NCI-H345 treated with DMSO at 0.1 percent for 48 hours (cell line): ENCODE results near the gene SMYD1.

Experiments used
- DNase-seq: peaks from one replicate; lab custom pipeline; 2025; ENCODE audit not compliant: unreplicated experiment; lab: John Stamatoyannopoulos, UW

Gene SMYD1

DNA sequence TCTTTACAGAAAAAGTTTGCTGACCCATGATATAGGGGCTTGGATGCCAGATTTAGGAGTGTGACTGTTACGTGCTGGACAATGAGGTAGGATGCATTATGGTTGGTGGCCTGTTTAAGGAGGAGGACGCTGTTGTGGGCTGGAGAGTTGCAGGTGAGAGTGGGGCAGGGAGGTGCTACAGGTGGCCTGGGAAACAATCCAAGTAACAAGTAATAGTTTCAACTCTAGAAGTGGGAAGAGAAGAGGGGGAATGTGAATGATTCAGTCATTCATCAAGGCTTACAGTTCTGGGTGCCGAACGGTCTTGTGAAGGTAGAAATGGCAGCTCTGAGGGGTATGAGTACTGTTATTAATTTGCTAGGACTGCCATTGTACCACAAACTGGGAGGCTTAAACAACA lies 54.1 kb downstream of the SMYD1 start:
- no peak for DNase-seq

DNA sequence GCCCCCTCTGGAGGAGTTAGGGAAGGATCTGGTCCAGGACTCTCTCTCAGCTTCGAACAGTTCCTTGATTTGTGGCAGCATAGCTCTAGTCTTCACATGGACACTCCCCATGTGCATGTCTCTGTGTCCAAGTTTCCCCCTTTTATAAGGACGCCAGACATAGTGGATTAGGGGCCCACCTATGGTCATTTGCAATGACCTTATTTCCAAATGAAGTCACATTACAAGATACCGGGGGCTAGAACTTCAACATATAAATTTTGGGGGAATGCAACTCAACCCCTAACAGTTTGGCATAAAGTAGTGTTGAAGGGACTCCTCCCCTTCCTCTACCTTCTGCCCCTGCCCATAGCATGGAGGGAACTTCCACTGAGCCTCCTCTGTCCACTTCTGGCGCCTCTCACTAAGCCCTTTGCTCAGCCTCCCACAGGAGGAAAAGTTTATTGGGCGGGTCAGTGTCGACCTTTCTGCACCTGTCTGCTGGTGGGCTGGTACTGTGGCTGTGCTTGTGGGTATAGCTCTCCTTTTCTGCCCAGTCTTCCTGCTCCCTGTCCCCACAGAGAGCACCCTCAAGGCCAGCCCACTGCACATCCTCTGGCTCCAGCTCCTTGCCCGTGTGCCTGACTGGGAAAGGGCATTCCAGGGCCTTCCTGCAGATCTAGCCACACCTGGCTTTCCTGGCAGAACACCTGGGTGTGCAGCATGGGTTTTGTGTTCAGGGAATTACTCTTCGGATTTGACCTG lies 54.7 kb downstream of the SMYD1 start:
- no peak for DNase-seq

DNA sequence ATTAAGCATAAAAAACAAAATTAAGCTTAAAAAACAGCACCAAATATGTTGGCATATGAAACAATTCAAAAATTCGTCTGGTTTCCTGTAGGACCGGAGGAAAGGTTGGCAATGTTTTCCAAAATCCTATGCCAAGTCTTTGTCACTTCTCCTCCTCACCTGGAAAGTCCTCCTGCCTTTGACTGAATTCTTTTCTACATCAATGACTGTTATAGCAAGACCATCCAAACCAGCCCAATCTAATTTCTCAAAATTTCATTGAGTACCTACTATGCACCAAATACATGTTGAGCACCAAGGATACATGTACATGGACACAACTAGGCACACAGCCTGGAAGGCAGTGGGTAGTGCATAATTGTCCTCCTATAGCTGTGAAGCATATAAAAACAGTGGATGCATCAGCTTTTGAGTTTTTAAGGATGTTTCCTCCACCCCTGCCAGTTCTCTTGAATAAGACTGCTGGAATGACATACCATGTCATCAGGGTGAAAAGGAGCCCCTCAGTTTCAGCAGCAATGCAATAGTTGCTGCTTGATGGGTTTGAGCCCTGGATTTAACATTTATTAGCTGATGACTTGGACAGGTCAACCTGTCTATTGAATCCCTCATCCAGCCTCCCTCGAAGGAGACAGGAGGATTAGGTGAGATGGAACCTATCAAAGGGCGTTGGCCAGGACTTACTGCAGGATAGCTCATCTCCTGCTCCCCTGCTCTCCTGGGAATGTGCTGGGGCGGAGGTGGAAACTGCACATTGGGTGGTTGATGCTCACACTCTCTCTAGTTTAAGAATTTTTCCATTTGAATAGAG lies 55.7 kb downstream of the SMYD1 start:
- no peak for DNase-seq

DNA sequence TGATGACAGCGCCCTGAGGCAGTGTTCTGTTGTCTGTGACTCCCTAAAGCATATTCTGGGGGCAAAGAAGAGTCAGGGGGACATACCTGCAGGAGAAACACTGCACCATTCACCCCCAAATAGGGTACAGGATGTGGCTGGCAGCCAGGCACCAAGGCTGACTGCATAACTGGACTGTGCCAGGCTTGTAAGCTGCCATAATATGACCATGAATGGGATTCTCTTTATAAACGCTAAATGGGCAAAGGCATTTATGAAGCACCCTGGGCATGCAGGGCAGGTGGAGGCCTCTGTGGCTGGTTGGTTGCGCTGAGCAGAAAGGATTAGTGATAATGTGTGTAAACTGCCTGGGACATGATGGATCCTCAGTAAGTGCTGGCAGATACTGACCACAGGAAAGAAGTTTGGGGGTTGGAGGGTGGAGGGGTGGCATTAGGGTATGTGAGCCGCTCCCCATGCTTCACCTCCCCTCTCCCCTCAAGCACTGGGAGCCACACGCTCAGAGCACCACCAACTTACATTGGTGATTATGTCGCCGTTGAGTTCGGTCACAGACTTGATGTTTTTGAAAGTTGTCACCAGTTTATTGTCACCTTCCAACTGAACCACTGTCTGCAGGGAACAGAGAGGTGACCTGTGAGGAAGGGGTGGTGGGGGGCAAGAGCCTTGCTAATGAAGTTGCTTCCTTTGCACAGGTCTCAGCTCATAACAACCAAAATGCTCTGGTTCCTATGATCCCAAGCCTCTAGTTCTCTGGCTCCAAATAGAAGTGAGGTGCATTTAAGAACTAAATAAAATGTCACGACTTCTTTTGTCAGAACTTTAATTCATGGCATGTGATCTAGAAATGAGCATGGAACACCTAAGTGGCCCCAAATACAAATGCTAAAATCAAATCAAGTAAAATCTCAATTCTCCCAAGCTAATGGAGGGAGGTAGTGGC lies 56.6 kb downstream of the SMYD1 start:
- no peak for DNase-seq

DNA sequence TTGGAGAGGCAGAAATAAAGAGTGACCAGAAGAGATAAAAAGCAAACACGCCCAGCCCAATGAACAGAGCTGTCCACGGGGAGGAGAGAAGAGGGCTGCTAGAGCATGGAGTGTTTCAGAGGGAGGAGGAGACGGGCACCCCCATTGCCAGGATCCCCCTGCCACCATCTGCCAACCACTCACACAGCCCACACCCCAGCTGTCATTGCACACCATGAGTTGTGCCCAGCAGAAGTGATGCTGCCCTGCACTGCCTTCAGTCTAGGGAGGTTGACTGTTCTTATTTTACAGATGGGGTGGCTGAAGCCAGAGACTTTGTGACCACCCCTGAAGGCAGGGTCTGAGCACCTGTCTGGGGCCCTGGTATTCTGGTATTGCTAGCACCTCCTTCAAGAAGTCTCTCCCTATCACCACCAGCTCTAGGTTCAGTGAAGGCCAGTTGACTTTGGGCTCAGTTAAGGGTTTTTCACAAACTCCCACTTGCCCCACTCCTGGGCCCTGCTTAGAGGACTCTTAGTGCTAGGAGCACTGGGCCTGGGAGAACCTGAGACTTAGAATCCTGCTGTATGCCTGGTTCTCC lies 57.8 kb downstream of the SMYD1 start:
- no peak for DNase-seq

DNA sequence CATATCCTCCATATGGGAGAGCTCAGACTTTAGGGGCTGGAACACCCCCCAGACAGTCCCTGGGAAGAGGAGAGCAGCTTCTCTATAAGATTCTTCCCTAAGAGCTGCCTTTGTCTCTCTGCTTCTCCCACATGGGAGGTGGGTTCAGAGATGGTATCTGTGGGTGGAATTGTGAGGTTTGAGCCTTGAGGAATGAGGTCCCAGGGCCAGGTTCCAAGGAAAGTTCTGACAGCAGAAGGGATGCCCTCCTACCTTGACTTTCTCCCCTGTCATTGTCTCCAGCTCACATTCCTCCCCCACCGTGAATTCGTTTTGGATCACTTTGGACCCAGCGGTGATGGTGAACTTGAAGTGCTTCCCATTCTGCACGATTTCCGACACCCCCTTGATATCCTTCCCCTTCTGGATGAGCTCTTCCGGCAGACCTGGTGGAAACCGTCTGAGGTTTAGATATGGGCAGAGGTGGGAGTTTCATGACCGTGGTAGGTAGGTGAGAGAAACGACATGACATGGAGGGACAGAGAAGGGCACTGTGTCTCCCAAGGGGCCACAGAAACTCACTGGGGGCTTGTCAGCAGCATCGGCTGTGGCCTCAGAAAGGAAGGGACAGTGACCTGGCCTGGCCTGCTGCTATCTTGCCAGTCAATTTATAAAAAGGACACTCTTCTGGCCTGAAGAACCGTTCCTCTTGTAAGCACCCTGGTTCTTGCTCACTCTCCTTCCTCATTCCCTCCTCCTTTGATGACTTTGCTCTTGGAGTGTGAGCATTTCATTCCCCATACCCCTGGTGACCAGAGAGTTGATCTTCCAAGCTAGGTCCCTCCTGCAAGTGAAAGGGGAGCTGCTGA lies 58.5 kb downstream of the SMYD1 start:
- no peak for DNase-seq

DNA sequence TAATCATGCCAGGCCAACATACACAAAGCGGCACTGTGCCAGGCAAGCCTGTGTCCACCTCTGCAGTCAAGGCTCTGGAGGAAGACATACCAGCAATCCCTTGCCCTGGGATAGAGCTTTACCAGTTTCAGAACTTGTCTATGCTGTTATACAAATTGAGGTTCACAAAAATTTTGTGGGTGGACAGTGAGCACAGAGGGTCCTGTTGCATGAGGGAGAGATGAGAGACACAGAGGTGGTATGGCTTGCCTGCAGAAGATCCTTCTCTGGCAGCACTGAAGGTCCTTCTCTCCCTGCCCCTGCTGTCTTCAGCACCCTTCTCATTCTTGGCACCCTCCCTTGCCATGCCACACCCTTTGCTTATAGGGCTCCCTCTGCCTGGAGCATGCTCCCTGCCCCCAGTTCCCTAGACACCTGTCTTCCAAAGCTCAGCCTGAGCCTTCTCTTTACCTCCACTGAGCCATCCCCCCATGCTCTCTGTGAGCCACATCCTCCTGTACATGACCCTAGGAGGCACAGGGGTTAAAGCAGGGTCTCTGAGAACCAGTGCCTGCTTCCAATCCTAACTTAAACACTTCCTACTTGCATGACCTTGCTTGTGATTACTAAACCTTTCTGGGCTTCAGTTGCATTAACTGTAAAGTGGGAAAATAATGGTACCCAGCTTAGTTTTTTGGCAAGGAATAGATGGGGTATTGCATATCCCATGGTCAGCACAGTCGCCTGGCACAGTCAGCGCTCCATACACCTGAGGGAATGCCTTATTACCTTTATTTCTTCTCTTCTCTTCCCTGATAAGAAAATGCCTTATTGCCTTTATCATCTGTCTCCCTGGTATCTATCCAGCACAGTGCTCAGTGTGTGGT lies 59.4 kb downstream of the SMYD1 start:
- no peak for DNase-seq

DNA sequence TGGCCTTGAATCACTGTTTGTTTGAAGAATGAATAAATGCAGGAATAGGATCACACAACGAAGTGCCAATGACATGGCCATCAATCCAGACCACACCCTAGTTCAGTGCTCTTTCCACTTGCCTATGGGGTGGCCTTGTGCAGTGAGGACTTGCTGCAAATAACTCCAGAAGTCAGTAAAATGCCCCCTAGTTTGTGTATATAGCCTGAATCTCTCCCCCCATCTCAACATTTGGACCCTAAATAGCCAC lies 59.9 kb downstream of the SMYD1 start:
- DNase-seq, result no peak

DNA sequence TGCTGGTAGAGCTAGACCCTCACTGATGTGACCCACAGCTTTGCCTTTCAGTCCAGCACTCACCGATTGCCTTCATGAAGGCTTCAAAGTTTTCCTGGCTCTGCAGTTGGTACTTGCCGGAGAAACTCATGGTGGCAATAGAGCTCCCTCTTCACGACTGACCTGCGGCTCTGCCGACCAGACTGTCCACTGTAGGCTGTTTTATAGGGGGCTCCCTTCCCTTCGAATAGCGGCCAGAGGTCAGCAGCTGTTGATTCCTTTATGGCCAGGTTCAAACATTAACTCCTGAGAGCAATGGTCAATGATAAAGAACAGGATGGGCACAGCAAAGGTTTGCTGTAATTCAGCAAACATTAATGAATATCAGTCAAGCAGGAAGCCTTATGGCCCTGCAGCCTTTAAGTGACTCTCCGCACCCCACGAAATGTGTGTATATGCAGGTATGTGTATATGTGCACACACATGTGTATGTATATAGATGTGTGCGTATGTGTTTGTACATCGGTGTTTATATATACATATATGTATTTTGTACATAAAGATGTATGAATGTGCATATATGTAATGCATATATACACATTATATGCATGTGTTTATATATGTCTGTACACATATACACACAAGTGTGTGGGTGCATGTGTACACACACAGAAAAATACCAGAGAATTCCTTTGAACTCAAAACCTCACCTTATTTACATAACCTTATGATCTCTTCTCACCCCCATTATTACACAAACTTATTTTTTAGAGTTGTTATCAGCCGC lies 60.4 kb downstream of the SMYD1 start, which contains the start of gene FABP1:
Gene FABP1, minus strand, starts transcription at position 175 of the 766 bp plus-strand sequence. Its CDS starts 45 bp downstream, at position 130.
- DNase-seq, result no peak

DNA sequence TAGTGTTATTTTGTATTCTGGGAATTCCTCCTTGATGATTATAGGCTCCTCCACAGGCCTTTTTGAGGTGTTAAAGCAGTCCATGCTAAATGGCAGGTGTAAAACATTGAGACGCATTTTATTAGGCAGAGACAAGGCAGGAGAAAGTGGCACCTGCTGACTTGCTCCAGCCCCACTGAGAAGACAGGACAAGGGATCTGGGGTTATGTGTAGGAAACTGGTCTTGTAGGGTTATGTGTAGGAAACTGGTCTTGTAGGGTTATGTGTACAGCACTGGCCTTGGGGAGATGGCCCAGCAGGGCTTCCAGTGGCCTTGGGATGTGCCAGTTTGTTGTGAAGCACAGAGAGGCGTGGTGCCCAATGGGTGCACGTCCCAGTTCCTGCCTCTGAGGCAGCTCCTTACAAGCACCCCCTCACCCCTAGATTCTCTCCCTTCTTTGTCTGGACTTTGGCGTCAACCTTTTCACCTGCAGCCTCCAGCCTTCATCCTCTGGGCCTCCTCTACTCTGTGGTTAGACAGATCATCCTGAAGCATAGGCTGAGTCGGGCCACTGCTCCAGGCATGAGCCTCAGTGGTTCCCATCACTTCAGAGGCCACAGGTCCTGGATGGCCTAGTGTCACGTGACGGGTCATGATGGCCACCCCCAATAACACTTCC lies 61.2 kb downstream of the SMYD1 start:
- DNase-seq, result no peak

DNA sequence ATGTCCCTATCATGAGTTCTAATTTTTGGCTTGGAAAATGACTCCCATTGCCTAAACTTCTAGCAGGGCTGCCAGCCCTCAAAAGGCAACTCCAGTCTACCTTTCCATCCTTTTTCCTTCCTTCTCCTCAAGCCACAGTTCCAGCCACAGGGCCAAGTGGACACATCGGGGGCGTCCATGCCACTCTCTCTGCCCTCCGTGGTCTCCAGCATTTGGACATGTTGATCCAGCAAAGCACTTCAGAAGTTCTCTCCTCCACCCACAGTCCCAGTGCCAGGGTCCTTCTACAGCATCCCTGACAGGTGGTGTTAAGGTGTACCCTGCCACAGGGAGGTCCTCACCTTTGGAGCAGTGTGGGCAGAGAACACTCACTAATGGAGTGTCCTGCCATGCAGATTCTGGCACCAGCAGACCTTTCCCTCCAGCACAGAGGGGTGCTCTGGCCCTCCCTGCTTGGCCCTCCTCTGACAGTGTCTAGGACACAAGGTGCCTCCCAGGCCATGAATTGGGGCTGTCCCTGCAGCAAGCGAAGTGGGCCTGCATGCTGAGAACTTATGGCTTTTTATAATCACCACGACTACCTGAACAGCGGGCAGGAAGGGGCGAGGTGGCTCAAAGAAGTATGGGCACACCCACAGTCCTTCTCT lies 61.8 kb downstream of the SMYD1 start:
- DNase-seq, result no peak

DNA sequence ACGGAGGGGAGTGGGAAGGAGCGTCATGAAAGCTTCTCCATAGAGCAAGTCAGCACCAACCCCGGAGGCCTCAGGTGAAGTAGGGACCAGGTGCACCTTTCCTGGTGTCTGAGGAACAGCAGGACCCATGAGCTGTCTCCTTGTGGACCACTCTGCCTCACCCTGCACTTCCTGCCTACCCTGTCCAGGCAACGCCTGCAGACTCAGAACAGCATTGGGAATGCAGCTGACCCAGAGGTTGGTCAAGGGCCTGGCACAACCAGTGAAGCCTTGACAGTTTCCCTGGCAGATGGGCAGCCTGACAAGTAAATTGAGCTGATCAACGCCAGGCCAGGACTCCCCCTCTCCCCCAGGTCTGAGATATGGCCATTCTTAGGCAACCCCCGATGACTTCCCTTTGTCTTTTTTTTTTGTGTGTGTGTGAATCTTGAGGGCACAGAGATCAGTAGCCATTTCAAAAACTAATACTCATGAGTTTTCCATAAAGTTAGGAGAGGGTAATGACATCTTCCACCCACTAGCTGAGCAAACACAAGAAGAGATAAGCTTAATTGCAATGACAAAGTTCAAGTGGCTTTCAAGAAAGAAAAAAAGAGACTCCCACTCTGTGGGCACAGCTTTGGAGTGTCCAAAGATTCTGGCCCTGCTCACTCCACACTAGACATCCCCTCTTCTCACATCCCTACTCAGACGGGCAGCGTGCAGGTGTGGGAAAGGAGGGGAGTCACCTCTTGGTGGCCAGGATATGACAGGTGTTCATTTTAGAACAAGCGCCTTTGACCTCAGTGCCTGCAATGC lies 63.8 kb downstream of the SMYD1 start:
- DNase-seq, result no peak

DNA sequence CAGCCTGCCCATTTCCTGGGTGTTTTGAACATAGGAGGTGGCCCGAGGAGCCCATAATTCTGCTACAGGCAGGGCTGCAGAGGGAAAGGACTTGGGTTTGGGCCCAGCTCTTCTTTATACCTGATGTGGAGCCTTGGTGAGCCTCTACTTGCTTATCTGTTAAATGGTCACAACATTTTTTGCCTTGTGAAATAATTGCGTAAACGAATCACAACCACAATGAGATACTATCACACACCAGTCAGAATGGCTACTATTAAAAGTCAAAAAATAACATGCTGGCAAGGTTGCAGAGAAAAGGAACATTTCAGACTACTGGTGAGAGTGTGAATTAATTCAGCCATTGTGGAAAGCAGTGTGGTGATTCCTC lies 64.4 kb downstream of the SMYD1 start:
- DNase-seq, result no peak

DNA sequence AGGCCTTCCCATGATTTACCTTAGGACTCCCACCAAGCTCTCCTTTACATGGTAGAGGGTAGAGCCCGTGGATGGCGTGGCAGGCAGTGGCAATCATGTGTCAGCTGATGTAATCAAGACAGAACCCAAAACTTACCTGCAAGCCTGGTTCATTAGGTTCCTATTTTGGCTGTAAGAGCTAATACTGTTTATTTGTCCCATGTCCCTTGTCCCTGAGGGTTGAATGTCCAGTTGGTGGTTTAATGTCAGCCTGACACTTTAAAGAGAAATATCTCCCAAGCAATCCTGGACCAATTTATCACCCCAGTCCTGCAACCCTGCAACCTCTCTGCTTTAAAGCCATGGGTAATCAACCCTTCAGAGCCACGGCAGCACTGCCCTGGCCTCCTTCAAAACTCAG lies 66.2 kb downstream of the SMYD1 start:
- no peak for DNase-seq

DNA sequence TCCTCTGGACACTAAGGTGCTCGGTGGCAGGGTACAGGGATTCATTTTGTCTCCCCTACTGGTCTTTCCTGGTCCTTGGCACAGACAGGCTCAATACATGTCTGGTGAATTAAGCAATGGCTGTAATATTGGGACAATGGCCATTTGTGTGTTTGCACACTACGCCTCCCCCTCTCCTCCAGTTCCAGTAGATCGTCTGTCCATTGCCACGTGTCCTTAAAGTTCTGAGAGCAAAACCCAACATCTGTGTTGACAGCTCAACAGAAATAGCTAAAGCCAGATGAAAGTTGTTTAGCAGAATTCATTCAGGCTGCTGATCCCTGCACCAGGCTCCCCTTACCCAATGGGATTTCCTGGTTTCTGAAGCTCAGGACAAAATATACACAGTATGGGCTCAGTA lies 69.2 kb downstream of the SMYD1 start:
- no peak for DNase-seq

DNA sequence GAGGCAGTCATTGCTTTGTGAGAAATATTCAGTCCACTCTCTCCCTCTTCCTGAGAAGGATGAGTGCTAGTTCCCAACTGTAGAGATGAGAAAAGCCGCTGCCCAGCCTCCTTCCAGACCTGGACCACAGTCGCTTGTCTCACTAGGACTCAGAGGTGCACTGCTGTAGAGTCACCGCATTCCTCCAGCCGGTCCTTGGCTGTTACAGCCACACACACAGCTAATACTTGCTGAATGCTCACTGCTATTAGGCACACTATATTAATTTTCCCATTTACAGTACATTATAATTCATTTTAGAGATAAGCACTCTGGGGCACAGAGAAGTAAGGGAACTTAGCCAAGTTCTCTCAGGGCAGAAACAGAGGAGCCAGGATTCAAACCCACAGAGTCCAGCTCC lies 70.2 kb downstream of the SMYD1 start:
- no peak for DNase-seq

DNA sequence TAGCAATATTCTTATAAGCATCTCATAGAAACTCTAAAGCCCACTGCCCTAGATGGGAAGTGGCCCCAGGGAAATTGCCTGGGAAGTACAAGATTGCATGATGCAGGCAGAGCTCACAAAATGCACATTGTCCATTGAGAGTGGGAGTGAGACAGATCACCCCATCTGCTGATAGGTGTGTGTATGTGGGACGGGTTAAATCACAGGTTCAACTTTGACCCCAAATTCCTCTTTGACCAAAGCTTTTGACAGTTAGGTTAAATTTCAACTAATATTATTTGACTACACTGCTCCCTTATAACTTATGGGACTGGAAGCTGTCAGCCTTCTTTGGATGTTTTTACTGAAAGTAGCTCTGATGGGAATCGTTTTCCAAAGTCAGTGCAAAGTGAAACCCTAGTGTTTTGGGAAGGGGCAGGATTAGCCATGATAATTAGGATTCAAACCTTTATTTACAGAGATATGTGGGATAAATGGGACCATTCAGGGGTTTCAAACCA lies 71.6 kb downstream of the SMYD1 start:
- DNase-seq, result no peak
